Measurements from ENCODE around the gene SETBP1. TPM values are rescaled to one million over a fixed set of nuclear protein-coding genes. Genes with fewer than 3 reads are reported as not detected.

SETBP1 gene
- total and polyA plus RNA-seq, 5 donors: 2.0 to 24.1 (median 16.4) TPM

DNA sequence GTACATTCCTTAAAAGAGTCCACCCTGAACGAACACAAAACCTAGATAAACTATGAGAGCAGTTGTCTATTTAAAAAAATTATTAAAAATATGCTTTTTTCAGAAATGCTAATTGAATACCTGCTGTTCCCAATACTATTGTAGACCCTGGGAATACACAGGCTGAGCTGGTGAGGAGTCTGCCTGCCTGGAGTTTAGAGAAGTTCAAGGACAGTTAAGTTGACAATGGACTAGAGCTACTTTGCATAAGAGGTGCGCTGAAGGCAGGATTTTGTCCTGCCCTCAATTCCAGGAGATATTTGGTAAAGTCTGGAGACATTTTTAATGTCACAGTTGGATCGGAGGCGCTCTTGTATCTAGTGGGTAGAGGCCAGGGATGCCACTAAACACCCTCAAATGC, 110.2 kb downstream of the SETBP1 start:
- H3K27me3 ChIP-seq (ENCODE audit: control insufficient read depth, insufficient read depth): no peaks in the 10 kb centered on the region
- no peak for DNase-seq
- H3K4me3 ChIP-seq (ENCODE audit: low read length): no peak overlapping the region
- H3K4me1 ChIP-seq (ENCODE audit: control insufficient read depth, insufficient read depth, low read length): peaks cover 16% of the 10 kb centered on the region
- intact Hi-C loops (cut with DNase I): loop anchor here in 1 of 4 donors (5.0 kb wide), 1 partner anchor 109 kb away; the partner anchor contains the start of gene SETBP1
- no peak for ATAC-seq
- no peak overlapping the region for H3K27ac ChIP-seq (ENCODE audit: low read length)
- no peaks in the 10 kb centered on the region for H3K9me3 ChIP-seq (ENCODE audit: control insufficient read depth, low read length)
- WGBS: 85% methylated on average over 4 of the region's 4 CpGs

DNA sequence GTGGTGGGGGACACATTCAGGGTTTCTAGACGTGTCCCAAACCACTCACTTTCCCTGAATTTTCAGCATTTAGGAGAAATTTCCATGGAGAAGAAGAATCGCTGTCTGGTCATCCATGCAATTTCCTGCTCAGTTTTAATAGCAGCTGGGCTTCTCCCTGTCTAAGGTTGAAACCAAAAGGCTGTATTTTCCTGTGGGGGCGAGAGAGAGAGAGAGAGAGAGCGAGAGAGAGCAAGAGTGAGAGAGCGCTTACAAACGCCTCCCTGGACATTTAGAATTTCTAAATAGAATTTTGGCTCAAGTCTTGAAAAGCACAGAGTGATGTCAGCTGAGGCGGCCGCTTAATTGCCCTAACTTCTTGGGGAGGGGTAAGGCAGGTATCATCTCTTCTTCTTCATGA, 110.8 kb downstream of the SETBP1 start:
- no peaks in the 10 kb centered on the region for H3K9me3 ChIP-seq (ENCODE audit: control insufficient read depth, low read length)
- H3K27ac ChIP-seq (ENCODE audit: low read length): no peak overlapping the region
- 66% methylated on average over 8 of the region's 8 CpGs for WGBS
- H3K4me3 ChIP-seq (ENCODE audit: low read length): no peak overlapping the region
- H3K4me1 ChIP-seq (ENCODE audit: control insufficient read depth, insufficient read depth, low read length): peaks cover 16% of the 10 kb centered on the region
- DNase-seq (no peak), ATAC-seq (peak in 1 of 2 donors; percentile 30)
- intact Hi-C loops (cut with DNase I): loop anchor here in 1 of 4 donors (5.0 kb wide), 1 partner anchor 109 kb away; the partner anchor contains the start of gene SETBP1
- H3K27me3 ChIP-seq (ENCODE audit: control insufficient read depth, insufficient read depth): no peaks in the 10 kb centered on the region

DNA sequence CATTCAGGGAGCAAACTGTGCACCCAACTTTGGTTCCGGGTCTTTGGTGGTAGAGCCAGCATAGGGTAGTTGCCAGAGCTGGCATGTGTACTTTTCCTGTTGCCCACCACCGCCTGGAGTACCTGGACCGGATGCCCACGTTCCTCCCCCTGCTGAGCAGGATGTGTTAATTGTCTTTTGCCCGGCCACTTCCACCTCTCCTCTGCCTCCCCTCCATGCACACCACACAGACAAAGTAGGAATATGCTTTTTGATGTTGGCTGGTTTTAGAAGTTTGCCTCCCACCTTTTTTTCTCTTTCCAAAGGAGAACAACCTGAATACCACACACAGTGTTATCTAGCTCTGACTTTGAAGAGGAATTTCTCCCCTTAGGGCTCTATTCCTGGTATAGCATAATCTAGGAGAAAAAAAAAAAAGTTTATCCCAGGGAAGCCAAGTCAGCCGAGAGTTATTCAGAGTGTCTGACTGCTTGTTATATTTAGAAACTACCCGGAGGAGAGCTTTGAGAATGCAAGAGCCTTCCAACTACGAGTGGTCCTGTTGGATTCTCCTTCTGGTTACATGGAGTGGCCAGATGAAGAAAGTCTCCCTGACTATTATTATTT, 111.9 kb downstream of the SETBP1 start:
- Histone ChIP-seq H3K27me3 (ENCODE audit: control insufficient read depth, insufficient read depth) (no peaks in the 10 kb centered on the region), H3K4me1 (ENCODE audit: control insufficient read depth, insufficient read depth, low read length) (peaks cover 16% of the 10 kb centered on the region), H3K4me3 (ENCODE audit: low read length) (no peak overlapping the region), H3K27ac (ENCODE audit: low read length) (peak overlapping the region; percentile 1), H3K9me3 (ENCODE audit: control insufficient read depth, low read length) (no peaks in the 10 kb centered on the region)
- DNase-seq (no peak), ATAC-seq (peak; percentile 49 to 73)
- 33% methylated on average over 8 of the region's 8 CpGs for WGBS
- intact Hi-C loops (cut with DNase I): loop anchor here in 1 of 4 donors (5.0 kb wide), 1 partner anchor 110 kb away; the partner anchor contains the start of gene SETBP1

DNA sequence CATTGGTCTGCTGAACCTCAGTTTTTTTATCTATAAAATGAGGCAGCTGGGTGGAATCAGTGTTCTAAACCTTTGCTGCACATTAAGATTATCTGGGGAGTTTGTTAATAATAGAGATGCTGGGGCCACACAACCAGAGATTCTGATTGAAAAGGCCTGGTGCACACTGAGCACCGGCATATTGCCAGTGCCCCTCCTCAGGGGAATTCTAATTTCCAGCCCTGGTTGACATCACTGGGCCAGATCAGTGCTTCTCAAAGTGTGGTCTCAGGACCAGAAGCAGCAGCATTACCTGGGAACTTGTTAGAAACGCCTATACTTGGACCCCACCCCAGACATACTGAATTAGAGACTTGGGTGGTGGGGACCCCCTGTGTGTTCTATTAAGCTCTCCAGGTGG, 112.5 kb downstream of the SETBP1 start:
- H3K4me3 ChIP-seq (ENCODE audit: low read length): no peak overlapping the region
- ATAC-seq: no peak
- peaks cover 16% of the 10 kb centered on the region for H3K4me1 ChIP-seq (ENCODE audit: control insufficient read depth, insufficient read depth, low read length)

DNA sequence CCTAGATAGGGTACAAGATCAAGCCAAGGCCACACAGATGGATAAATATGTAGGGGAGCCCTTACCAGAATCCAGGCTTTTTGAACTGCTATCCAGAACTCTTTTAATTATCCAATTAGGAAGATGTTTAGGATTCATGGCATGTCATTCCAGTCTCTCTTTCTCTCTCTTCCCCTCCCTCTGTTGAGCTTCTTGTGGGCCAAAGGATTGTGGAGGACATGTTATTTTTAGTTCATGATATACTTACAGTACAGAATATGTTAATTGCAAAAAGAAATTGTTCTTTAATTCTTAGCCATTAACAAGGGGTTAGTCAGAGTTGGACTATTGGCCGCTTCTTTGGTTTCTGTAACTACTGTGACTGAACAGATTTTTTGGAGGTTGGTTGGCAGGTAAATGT, 113.0 kb downstream of the SETBP1 start:
- H3K27me3 ChIP-seq (ENCODE audit: control insufficient read depth, insufficient read depth): no peaks in the 10 kb centered on the region
- ATAC-seq: no peak
- no peak overlapping the region for H3K4me3 ChIP-seq (ENCODE audit: low read length)
- intact Hi-C loops (cut with DNase I): loop anchor here in 1 of 4 donors (5.0 kb wide), 1 partner anchor 111 kb away; the partner anchor contains the start of gene SETBP1
- H3K9me3 ChIP-seq (ENCODE audit: control insufficient read depth, low read length): no peaks in the 10 kb centered on the region
- no peak overlapping the region for H3K27ac ChIP-seq (ENCODE audit: low read length)
- 97% methylated on average over 1 of the region's 1 CpG for WGBS
- DNase-seq: no peak
- peaks cover 16% of the 10 kb centered on the region for H3K4me1 ChIP-seq (ENCODE audit: control insufficient read depth, insufficient read depth, low read length)

More for the DNA sequence above, 112.5 kb downstream of the SETBP1 start:
- no peaks in the 10 kb centered on the region for H3K27me3 ChIP-seq (ENCODE audit: control insufficient read depth, insufficient read depth)
- DNase-seq: no peak
- WGBS: 65% methylated on average over 2 of the region's 2 CpGs
- no peaks in the 10 kb centered on the region for H3K9me3 ChIP-seq (ENCODE audit: control insufficient read depth, low read length)
- no peak overlapping the region for H3K27ac ChIP-seq (ENCODE audit: low read length)
- intact Hi-C loops (cut with DNase I): loop anchor here in 1 of 4 donors (5.0 kb wide), 1 partner anchor 111 kb away; the partner anchor contains the start of gene SETBP1

DNA sequence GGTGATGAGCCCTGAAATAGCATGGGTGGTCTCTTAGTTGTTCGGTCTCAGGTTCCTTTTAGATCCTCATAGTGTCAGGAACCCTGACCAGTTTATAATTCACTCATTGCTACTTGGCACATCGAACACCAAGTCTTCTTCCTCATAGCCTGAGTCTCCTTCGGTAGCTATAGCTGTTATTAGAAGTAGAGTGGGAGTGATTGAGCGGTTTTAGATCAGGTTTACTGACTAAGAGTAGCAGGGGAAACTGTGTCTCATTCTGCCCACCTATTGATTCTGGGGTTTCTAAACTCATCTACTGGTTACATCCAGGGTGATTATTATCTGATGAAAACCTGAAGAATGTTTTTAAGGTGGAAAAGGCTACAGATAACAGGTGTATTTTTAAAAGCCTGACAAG, 114.6 kb downstream of the SETBP1 start:
- peaks cover 16% of the 10 kb centered on the region for H3K4me1 ChIP-seq (ENCODE audit: control insufficient read depth, insufficient read depth, low read length)
- H3K27me3 ChIP-seq (ENCODE audit: control insufficient read depth, insufficient read depth): no peaks in the 10 kb centered on the region
- no peaks in the 10 kb centered on the region for H3K9me3 ChIP-seq (ENCODE audit: control insufficient read depth, low read length)
- 96% methylated on average over 4 of the region's 4 CpGs for WGBS
- intact Hi-C loops (cut with DNase I): no loop called here
- no peak overlapping the region for H3K4me3 ChIP-seq (ENCODE audit: low read length)
- no peak overlapping the region for H3K27ac ChIP-seq (ENCODE audit: low read length)
- ATAC-seq (no peak), DNase-seq (no peak)

DNA sequence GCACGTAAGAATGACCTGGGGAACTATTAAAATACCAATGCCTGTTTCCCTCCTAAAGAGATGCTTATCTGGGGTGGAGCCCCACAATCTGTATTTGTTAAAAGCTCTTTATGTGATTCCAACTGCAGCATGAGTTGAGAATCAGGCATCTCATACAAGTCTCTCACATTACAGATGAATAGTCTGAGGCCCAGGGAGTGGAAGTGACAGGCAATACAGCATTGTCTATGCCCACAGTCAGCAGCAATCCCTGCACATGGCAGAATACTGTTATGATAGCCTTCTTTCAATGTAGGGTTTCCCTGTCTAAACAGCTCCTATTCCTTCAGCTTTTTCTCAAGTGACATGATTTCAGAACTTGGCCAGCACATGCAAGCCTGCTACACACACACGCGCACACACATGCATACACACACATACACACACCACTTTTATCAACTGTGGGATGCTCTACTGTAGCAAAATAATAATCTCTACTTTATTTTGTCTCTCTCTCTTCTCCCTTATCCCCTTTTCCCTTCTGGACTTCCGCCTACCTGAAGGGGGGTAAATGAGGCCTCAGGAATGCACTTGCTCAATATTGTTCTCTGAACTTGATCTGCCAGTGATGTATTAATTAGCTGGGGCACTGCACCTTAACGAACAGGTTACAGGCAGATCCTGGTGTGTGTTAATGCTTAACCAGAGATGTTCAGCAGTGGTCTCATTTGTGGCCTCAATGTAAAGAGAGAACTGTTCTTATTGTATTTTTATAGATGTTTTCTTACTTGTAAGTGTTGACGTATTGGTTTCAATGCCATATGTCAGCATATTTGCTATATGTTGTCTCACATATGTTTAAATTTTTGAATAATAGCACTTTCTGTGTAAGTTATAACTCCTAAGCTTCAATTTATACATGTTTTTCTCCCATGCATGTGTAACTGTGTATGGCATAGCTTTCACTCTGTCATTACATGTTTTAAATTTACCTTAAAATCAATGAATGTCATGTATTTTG, 116.0 kb downstream of the SETBP1 start:
- Histone ChIP-seq H3K4me1 (ENCODE audit: control insufficient read depth, insufficient read depth, low read length) (peaks cover 9% of the 10 kb centered on the region), H3K27ac (ENCODE audit: low read length) (no peak overlapping the region), H3K4me3 (ENCODE audit: low read length) (no peak overlapping the region), H3K9me3 (ENCODE audit: control insufficient read depth, low read length) (no peaks in the 10 kb centered on the region), H3K27me3 (ENCODE audit: control insufficient read depth, insufficient read depth) (no peaks in the 10 kb centered on the region)
- DNase-seq (no peak), ATAC-seq (no peak)
- WGBS: 92% methylated on average over 6 of the region's 6 CpGs
- intact Hi-C loops (cut with DNase I): no loop called here

DNA sequence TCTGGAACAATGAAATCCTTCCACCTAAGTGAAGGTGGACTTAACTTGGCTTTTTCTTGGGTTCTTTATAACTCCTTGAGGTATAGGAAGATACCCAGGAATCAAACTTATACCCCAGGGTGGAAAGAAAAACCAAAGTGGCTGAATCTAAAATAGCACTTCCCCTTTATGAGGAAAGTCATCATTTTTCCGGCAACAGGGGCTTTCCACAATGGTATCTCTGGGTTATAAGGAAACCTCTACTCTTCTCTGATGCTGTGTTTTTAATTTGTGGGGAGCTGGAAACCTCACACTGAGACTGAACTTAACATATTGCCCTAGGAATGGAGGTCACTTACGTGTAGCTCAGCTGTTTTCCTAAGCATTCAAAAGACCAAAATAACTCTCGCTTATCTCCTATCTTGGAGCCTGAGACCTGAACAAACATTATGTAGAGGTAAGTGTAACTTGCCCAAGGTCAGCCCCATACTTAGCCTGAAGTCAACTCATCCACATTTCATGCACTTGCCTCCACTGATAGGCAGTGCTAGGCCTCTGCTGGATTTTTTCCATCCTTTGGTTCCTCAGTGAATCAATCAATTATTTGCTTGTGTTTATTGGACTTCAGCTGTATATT, 117.9 kb downstream of the SETBP1 start:
- peak in 1 of 2 donors; percentile 62 for ATAC-seq
- H3K4me1 ChIP-seq (ENCODE audit: control insufficient read depth, insufficient read depth, low read length): no peaks in the 10 kb centered on the region
- H3K27me3 ChIP-seq (ENCODE audit: control insufficient read depth, insufficient read depth): no peaks in the 10 kb centered on the region
- whole genome bisulfite sequencing: 67% methylated on average over 3 of the region's 3 CpGs
- DNase-seq: no peak
- intact Hi-C loops (cut with DNase I): no loop called here
- H3K27ac ChIP-seq (ENCODE audit: low read length): no peak overlapping the region
- H3K4me3 ChIP-seq (ENCODE audit: low read length): no peak overlapping the region
- no peaks in the 10 kb centered on the region for H3K9me3 ChIP-seq (ENCODE audit: control insufficient read depth, low read length)

DNA sequence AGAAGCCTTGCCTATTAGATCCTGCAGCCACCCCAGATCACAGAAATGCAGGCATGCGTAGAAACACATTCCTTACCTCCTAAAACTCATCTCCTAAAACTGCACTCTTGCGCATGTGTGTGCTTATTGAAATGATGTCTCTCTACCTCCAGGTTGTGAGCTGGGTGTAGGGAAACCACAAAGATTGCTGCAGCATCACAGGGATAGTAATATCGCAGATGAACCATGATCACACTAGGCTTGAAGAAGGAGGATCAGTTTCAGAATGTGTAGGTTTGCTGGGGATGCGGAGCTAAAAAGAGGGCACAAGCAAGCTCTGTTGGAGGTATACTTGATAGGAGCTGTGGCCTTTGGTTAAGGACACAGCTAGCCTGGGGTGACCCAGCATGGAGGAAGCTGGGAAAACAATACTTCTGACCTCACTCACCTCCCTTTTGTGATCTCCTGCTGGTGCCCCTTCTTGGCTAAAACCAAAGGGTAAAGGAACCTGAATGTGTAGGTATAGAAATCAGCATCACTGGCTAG, 118.8 kb downstream of the SETBP1 start:
- ATAC-seq: no peak
- Histone ChIP-seq H3K27ac (ENCODE audit: low read length) (no peak overlapping the region), H3K4me1 (ENCODE audit: control insufficient read depth, insufficient read depth, low read length) (no peaks in the 10 kb centered on the region), H3K4me3 (ENCODE audit: low read length) (no peak overlapping the region), H3K9me3 (ENCODE audit: control insufficient read depth, low read length) (no peaks in the 10 kb centered on the region), H3K27me3 (ENCODE audit: control insufficient read depth, insufficient read depth) (no peaks in the 10 kb centered on the region)
- intact Hi-C loops (cut with DNase I): no loop called here
- WGBS: 97% methylated on average over 4 of the region's 4 CpGs
- no peak for DNase-seq

DNA sequence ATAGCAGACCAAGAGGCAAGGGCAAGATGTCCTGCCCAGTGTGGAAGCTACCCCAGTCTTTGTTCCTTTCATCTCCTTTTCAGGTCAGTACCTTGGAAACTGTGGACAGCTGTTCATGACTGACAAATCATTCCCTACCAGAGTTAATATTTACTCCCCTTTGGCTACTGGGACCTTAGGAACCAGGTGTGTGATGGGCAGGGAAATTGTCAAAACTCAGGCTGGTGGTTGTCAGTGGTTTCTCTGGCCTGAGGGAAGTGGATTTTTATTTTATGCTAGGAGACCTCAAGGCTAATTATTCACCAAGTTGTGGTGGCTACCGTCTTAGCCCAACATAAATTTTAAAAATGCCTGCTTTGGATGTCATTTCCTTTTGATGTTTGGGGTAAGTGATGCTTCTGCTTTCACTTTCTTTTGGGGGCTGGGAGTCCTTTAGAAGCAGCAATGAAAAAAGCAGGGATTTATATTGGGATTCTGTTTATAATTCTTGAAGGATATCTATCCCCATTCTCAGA, 119.3 kb downstream of the SETBP1 start:
- no peaks in the 10 kb centered on the region for H3K27me3 ChIP-seq (ENCODE audit: control insufficient read depth, insufficient read depth)
- H3K4me1 ChIP-seq (ENCODE audit: control insufficient read depth, insufficient read depth, low read length): no peaks in the 10 kb centered on the region
- H3K27ac ChIP-seq (ENCODE audit: low read length): no peak overlapping the region
- DNase-seq: no peak
- intact Hi-C loops (cut with DNase I): no loop called here
- ATAC-seq: no peak
- no peaks in the 10 kb centered on the region for H3K9me3 ChIP-seq (ENCODE audit: control insufficient read depth, low read length)
- 64% methylated on average over 1 of the region's 1 CpG for WGBS
- H3K4me3 ChIP-seq (ENCODE audit: low read length): no peak overlapping the region

Data from right cardiac atrium (tissue), 5 donors.